ENCODE measurements around the gene SRSF4. TPM values are rescaled to one million over a fixed set of nuclear protein-coding genes. Genes with fewer than 3 reads are reported as not detected.

The SRSF4 gene
- total and polyA plus RNA-seq, 9 of the 15 experiments (the other 6 are each of a cell fraction or from before 2014, with no cell fraction given): 15.9 to 132 (median 82.0) TPM

GRCh38 chr1:29171089-29171488, 10.6 kb downstream of the SRSF4 start (continued):
- TF ChIP-seq, protein P1, sequence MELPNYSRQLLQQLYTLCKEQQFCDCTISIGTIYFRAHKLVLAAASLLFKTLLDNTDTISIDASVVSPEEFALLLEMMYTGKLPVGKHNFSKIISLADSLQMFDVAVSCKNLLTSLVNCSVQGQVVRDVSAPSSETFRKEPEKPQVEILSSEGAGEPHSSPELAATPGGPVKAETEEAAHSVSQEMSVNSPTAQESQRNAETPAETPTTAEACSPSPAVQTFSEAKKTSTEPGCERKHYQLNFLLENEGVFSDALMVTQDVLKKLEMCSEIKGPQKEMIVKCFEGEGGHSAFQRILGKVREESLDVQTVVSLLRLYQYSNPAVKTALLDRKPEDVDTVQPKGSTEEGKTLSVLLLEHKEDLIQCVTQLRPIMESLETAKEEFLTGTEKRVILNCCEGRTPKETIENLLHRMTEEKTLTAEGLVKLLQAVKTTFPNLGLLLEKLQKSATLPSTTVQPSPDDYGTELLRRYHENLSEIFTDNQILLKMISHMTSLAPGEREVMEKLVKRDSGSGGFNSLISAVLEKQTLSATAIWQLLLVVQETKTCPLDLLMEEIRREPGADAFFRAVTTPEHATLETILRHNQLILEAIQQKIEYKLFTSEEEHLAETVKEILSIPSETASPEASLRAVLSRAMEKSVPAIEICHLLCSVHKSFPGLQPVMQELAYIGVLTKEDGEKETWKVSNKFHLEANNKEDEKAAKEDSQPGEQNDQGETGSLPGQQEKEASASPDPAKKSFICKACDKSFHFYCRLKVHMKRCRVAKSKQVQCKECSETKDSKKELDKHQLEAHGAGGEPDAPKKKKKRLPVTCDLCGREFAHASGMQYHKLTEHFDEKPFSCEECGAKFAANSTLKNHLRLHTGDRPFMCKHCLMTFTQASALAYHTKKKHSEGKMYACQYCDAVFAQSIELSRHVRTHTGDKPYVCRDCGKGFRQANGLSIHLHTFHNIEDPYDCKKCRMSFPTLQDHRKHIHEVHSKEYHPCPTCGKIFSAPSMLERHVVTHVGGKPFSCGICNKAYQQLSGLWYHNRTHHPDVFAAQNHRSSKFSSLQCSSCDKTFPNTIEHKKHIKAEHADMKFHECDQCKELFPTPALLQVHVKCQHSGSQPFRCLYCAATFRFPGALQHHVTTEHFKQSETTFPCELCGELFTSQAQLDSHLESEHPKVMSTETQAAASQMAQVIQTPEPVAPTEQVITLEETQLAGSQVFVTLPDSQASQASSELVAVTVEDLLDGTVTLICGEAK (IDR thresholded peaks at IDR 0.05): no peak
- TF ChIP-seq, protein P1 (CRISPR knock-in tag; IDR thresholded peaks at IDR 0.05): no peak

All from K562 (cell line).